HepG2 (cell line): ENCODE results near the gene SIVA1. TPM values are rescaled to one million over a fixed set of nuclear protein-coding genes. Genes with fewer than 3 reads are reported as not detected.

Experiments used
- ATAC-seq: fragments of 200-7000 bp; cut with Tn5 transposase; 3 replicates; pipeline ENCODE4 v1.9.1; 2020; ENCODE audit warnings: mild to moderate bottlenecking, moderate library complexity
- BruUV-seq: library from RNA; stranded (reverse); fragments of 400-500 nt; replicated peaks from 2 replicates; lab custom pipeline; 2021; lab: Mats Ljungman, UMichigan
- CTCF ChIA-PET: fragments of 300-600 bp; formaldehyde crosslinking; extraction: SDS; loops from one replicate; lab custom pipeline; 2021; ENCODE audit warnings: low total read pairs, inconsistent platforms, low intra/inter-chr PET ratio; lab: Yijun Ruan, JAX
- POLR2A ChIA-PET: fragments of 350-600 bp; sonication (Branson Sonifier 250); formaldehyde crosslinking; loops from one replicate; lab custom pipeline; 2020; ENCODE audit warnings: antibody characterized with exemption, inconsistent platforms; lab: Yijun Ruan, JAX
- DNase-seq: peaks from one replicate; pipeline ENCODE4 v3.0.0-alpha.2; 2015; ENCODE audit warnings: low spot score
- FAIRE-seq: peaks from 3 replicates; lab custom pipeline; 2011; peaks lifted over from hg19 to GRCh38; lab: Jason Lieb, UNC
- H2AFZ ChIP-seq: one replicate; pipeline ENCODE4 v1.6.1; 2011; ENCODE audit warnings: low read length, inconsistent platforms
- H3K27ac ChIP-seq: fragments of 300-600 bp; 3 replicates; pipeline ENCODE4 v1.8.0; 2011; ENCODE audit warnings: mixed run types, mild to moderate bottlenecking, mixed read lengths, low read length, inconsistent platforms; ENCODE audit not compliant: insufficient read depth; ENCODE audit errors: extremely low read length
- H3K27me3 ChIP-seq, 2 experiments: fragments of 200-600 bp in 1 of 2; 2 replicates in 1 of 2; 3 replicates in 1 of 2; pipeline versions ENCODE4 v1.6.0 to v1.8.0; 2011; ENCODE audit warnings: low read length in 2 of 2, mild to moderate bottlenecking in 2 of 2, moderate library complexity in 2 of 2, inconsistent platforms in 1 of 2; ENCODE audit not compliant: insufficient read depth in 2 of 2, control insufficient read depth in 1 of 2
- H3K36me3 ChIP-seq, 2 experiments: fragments of 200-600 bp in 1 of 2; replicated peaks in 1 of 2; 2 replicates in 1 of 2; 3 replicates in 1 of 2; pipeline versions ENCODE4 v1.5.1 to v1.8.0; 2011; ENCODE audit warnings: low read length in 2 of 2, inconsistent platforms in 1 of 2; ENCODE audit not compliant: insufficient read depth in 2 of 2, control insufficient read depth in 1 of 2
- H3K4me1 ChIP-seq: 2 replicates; pipeline ENCODE4 v1.5.1; 2012; ENCODE audit warnings: low read length, inconsistent platforms; ENCODE audit not compliant: insufficient read depth
- H3K4me2 ChIP-seq: 2 replicates; pipeline ENCODE4 v1.6.0; 2011; ENCODE audit warnings: low read depth, low read length, inconsistent platforms
- H3K4me3 ChIP-seq, 3 experiments: fragments of 200-600 bp in 1 of 3; sonication (generic), shearing (Covaris generic) in 1 of 3; replicated peaks in 1 of 3; 2 replicates each; pipeline ENCODE4 v1.5.1; 2011 to 2016; ENCODE audit warnings: low read length in 3 of 3, inconsistent platforms in 2 of 3, low read depth in 2 of 3, mild to moderate bottlenecking in 2 of 3, control low read depth in 1 of 3, mixed read lengths in 1 of 3; ENCODE audit not compliant: insufficient read depth in 1 of 3
- H3K79me2 ChIP-seq: one replicate; pipeline ENCODE4 v1.6.1; 2011; ENCODE audit warnings: low read length, inconsistent platforms; ENCODE audit not compliant: insufficient read depth
- H3K9ac ChIP-seq: 2 replicates; pipeline ENCODE4 v1.6.0; 2011; ENCODE audit warnings: mild to moderate bottlenecking, low read depth, low read length, inconsistent platforms; ENCODE audit not compliant: insufficient read depth
- H3K9me3 ChIP-seq: 2 replicates; pipeline ENCODE4 v1.5.1; 2012; ENCODE audit warnings: mild to moderate bottlenecking, low read length
- H4K20me1 ChIP-seq: 2 replicates; pipeline ENCODE4 v1.6.0; 2011; ENCODE audit warnings: inconsistent platforms, mild to moderate bottlenecking, low read length, moderate library complexity; ENCODE audit not compliant: insufficient read depth
- AGO2 ChIP-seq: fragments of 200-400 bp; formaldehyde crosslinking; optimal IDR thresholded peaks from 2 replicates; pipeline ENCODE3; 2017; ENCODE audit warnings: mild to moderate bottlenecking, low read depth, low read length, moderate library complexity
- AHR ChIP-seq: IDR thresholded peaks from 2 replicates; pipeline ENCODE4 v1.6.1; 2018; ENCODE audit warnings: missing genetic modification reagents, missing compliant biosample characterization
- MIER3 ChIP-seq: IDR thresholded peaks from 2 replicates; pipeline ENCODE4 v1.6.1; 2016; ENCODE audit warnings: missing compliant biosample characterization, borderline replicate concordance
- ZNF337 ChIP-seq: sonication (generic); formaldehyde crosslinking; IDR thresholded peaks from 2 replicates; pipeline ENCODE4 v1.5.1; 2020; ENCODE audit warnings: missing genetic modification reagents, low read depth, mild to moderate bottlenecking, borderline replicate concordance
- WGBS: methylation state at CpG from one replicate; pipeline ENCODE4 v1.1.6; 2017; ENCODE audit warnings: low lambda C conversion rate; 5-methylcytosine and 5-hydroxymethylcytosine counted together
- in situ Hi-C: cut with HindIII; loops from 2 replicates; pipeline ENCODE4 v1.10.0; 2017; ENCODE audit warnings: low pct_unique_long_range_greater_than_20kb; ENCODE audit not compliant: extremely low pct_ligation_motif_present
- intact Hi-C: fragments of 100-400 bp; cut with micrococcal nuclease; formaldehyde crosslinking; loops from one replicate; pipeline ENCODE4 v1.10.0; 2022; ENCODE audit not compliant: unreplicated experiment
- polyA plus RNA-seq, 8 experiments: library from polyadenylated mRNA; depleted of rRNA in 3 of 8; stranded (reverse) in 7 of 8; unstranded in 1 of 8; fragments of >200 nt; fragmentation: Illumina TruSeq in 4 of 8; extraction: Trizol in 4 of 8; gene quantifications; 2 replicates each; pipeline versions ENCODE4 v1.2.1 to v1.2.3, GENCODE V29; 2011 to 2016; ENCODE audit warnings: low read depth in 4 of 8, missing spikeins in 1 of 8, mixed read lengths in 1 of 8; ENCODE audit not compliant: insufficient read depth in 1 of 8
- total RNA-seq, 5 experiments: library from RNA; depleted of rRNA; stranded (reverse); fragments of >200 nt; fragmentation: Illumina TruSeq; extraction: Trizol; gene quantifications; 2 replicates each; pipeline ENCODE4 v1.2.3, GENCODE V29; 2016; ENCODE audit warnings: low read depth in 1 of 5
- TF ChIP-seq, protein P1 (sequence below): IDR thresholded peaks from 2 replicates; pipeline ENCODE4 v1.6.1; 2012; ENCODE audit warnings: inconsistent platforms

SIVA1 gene
- total and polyA plus RNA-seq, 2 of the 13 experiments (the other 11 are each of a cell fraction or from before 2014, with no cell fraction given) = 123 to 186 TPM

DNA sequence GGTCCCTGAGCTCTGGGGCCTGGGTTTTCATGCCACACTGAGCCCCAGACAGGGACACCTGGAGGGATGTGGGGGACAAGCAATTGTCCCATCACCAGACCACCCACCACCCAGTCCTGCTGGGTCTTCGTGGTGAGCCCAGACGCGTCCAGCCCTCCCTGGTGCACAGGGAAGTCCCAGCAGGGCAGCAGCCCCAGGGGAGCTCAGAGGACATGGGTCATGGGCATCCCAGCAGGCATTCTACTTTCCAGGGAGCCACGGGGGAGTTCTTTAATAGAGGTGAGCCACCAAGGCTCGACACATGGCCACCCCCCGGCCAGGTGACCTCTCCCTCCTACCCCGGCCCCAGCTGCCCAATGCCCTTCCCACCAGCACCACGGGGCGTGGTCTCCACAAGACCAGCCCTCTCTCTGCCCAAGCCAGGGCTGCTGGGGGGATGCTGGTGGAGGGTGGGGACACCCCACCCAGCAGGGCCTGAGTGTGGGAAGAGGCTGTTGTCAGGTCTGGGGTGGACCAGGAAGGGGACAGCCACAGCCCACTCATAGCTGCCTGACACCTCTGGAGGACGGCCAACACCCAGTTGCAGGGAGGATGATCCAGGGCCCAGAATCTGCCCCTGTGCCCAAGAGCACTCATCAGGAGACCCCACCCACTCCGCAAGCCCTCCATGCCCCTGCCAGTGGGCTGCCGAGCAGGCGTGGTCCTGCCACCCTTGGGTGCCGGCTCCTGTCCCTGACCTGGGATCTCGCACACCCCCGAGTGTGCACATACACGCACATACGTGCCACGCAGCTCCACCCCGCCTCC, 28.5 kb downstream of the SIVA1 start:
- BruUV-seq = no TSS peak
- Histone ChIP-seq H3K9me3 (no peaks in the 10 kb centered on the region), H3K4me2 (no peak overlapping the region), H3K4me1 (no peaks in the 10 kb centered on the region), H4K20me1 (0 out of 2 replicates have a peak, but pooled peaks cover 1% of the 10 kb centered on the region), H3K4me3 (no peak overlapping the region), H3K9ac (no peak overlapping the region), H3K79me2 (no peaks in the 10 kb centered on the region), H2AFZ (no peak overlapping the region), H3K36me3 (peaks cover 7 to 11% of the 10 kb centered on the region in 2 experiments; a peak in 3 of 5 replicates), H3K27ac (no peak overlapping the region), H3K27me3 (no peaks in the 10 kb centered on the region)
- WGBS = 95% methylated on average over 4 of the region's 20 CpGs
- ATAC-seq = no peak
- intact Hi-C loops = loop anchor here (2.0 kb wide), 1 partner anchor 13 kb away; the partner anchor contains the start of gene AKT1
- ChIA-PET POLR2A (no interaction called here), CTCF (no interaction called here)
- in situ Hi-C loops = no loop called here
- FAIRE-seq = no peak
- no peak for DNase-seq
- no peak for TF ChIP-seq MIER3
- TF ChIP-seq AGO2 = peak; percentile 75

DNA sequence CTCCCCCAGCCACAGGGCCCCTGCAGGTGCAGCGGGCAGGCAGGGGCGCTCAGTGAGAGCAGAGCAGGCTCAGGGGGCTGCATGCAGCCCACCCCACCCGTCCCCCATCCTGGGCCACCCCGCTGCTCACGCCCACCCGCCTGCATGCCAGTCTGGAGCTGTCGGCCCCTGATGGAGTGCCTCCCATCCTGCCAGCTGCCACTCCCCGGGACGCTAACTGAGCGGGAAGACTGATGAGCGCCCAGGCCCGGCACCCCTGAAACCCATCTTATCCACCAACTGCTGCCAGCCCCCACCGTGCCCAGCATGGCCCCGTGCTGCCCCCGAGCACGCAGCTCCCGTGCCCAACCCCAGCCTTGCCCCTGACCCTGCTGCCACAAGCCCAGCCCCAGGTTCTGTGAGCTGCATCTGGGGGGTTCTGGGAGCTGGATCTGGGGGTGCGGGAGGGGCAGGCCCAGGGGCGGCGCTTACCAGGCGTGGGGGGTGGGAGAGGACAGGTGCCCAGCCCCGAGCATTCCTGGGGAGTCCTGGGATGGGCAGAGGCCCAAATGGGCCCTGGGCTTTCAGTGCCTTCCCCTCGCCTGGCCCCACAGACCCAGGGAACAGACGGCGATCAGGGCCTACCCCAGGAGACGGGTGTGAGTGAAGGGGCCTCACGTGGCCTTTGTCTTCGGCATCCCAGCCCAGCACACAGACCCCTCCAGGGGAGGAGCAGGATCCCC, 29.3 kb downstream of the SIVA1 start:
- Histone ChIP-seq H3K36me3 (peaks cover 7 to 11% of the 10 kb centered on the region in 2 experiments; a peak in 2 of 5 replicates), H3K79me2 (no peaks in the 10 kb centered on the region), H3K4me2 (no peak overlapping the region), H3K27ac (no peak overlapping the region), H3K9me3 (no peaks in the 10 kb centered on the region), H2AFZ (no peak overlapping the region), H3K4me1 (no peaks in the 10 kb centered on the region), H4K20me1 (no peaks in the 10 kb centered on the region), H3K27me3 (no peaks in the 10 kb centered on the region), H3K9ac (no peak overlapping the region), H3K4me3 (no peak overlapping the region)
- ATAC-seq = no peak
- POLR2A ChIA-PET = no interaction called here
- FAIRE-seq = no peak
- intact Hi-C loops (no loop called here), in situ Hi-C loops (no loop called here)
- DNase-seq = no peak
- 93% methylated on average over 6 of the region's 28 CpGs for WGBS
- no TSS peak for BruUV-seq
- CTCF ChIA-PET = no interaction called here
- TF ChIP-seq AHR (CRISPR knock-in tag) (no peak), AGO2 (peak; percentile 14), ZNF337 (CRISPR knock-in tag) (no peak)
- TF ChIP-seq, protein P1, sequence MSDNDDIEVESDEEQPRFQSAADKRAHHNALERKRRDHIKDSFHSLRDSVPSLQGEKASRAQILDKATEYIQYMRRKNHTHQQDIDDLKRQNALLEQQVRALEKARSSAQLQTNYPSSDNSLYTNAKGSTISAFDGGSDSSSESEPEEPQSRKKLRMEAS = no peak
